RCC 7860 (cell line): ENCODE results near the gene CACNB3.
A peak's percentile ranks its signal among the peaks of the same experiment; 100 is the strongest.

Source experiments
- DNase-seq: peaks from one replicate; pipeline ENCODE4 v3.0.0-alpha.2; 2015; ENCODE audit warnings: low spot score
- FAIRE-seq: peaks from 2 replicates; lab custom pipeline; 2012; peaks lifted over from hg19 to GRCh38; lab: Jason Lieb, UNC

Gene CACNB3

DNA sequence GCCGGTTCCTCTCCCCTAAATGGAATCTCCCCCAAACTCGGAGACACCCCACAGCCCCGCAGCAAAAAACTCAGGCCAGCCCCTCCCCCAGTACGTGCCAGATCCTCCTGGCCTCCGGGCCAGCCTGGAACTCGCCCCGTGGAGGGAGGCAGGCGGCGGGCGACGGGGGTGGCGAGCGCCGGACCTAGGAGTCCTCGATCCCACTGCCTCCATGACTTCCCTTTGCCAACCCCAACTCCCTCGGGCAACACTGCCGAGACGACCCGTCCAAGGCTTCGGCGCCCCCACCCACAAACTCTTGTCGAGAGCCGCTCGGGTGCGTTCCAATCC lies 29.8 kb upstream of the CACNB3 start:
- DNase-seq = no peak
- FAIRE-seq = no peak

GRCh38 chr12:48788854-48789775 lies 29.2 kb upstream of the CACNB3 start, which contains the start of gene ADCY6:
Gene ADCY6 (minus strand): TSS chr12:48789089. CDS start chr12:48783434, 5,655 bp downstream.
- DNase-seq = peak; percentile 31
- no peak for FAIRE-seq

- no peak for DNase-seq
- FAIRE-seq = no peak
These were observed 28.4 kb upstream of the CACNB3 start for GRCh38 chr12:48789858-48790326.

- no peak for DNase-seq
- no peak for FAIRE-seq
These were observed 24.6 kb upstream of the CACNB3 start for GRCh38 chr12:48793696-48794095.

DNA sequence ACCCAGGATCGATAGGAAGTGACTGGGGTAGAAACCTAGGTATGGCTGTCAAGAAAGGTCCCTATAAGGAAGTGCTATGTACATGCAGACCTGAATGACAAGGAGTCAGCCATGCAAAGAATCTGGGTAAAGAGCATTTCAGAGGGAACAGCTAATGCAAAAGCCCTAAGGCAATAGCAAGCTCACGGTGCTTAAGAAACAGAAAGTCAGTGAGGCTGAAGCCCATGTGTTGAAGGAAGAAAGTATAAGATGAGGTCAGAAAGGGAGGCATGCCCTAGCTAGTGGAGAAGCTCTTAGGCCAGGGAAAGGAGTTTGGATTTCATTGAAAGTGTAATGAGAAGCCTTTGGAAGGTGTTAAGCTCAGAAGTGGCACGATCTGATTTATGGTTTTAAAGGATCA lies 23.4 kb upstream of the CACNB3 start:
- DNase-seq = peak; percentile 5
- no peak for FAIRE-seq

GRCh38 chr12:48795550-48796455 lies 22.5 kb upstream of the CACNB3 start:
- peak; percentile 60 for FAIRE-seq

GRCh38 chr12:48796976-48797375 lies 21.3 kb upstream of the CACNB3 start:
- no peak for FAIRE-seq

More at GRCh38 chr12:48795550-48796455, 22.5 kb upstream of the CACNB3 start:
- DNase-seq = peak; percentile 56

DNA sequence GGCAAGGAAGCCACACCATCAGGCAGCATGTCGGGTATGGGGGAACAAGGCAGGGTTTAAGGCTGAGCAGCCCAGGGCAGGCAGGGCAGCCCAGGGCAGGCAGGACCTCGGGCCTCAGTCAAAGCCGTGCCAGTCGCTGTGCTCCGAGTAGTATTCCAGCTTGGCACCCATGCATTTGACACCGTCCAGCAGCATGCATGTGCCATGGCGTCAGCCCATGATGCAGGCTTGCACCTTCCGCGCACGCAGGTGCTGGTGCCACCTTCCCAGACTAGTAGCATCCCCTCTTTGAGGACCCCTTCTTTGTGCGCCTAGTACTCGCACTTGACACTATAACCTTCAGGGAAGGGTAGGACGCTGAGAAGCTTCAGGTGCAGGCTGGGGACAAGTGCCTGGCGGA lies 17.8 kb upstream of the CACNB3 start:
- DNase-seq (no peak), FAIRE-seq (no peak)

More at GRCh38 chr12:48796976-48797375, 21.3 kb upstream of the CACNB3 start:
- no peak for DNase-seq

- no peak for DNase-seq
- no peak for FAIRE-seq
These were observed 17.3 kb upstream of the CACNB3 start for GRCh38 chr12:48800971-48801370.

- DNase-seq (no peak), FAIRE-seq (no peak)
These were observed 14.6 kb upstream of the CACNB3 start for GRCh38 chr12:48803675-48804074.

DNA sequence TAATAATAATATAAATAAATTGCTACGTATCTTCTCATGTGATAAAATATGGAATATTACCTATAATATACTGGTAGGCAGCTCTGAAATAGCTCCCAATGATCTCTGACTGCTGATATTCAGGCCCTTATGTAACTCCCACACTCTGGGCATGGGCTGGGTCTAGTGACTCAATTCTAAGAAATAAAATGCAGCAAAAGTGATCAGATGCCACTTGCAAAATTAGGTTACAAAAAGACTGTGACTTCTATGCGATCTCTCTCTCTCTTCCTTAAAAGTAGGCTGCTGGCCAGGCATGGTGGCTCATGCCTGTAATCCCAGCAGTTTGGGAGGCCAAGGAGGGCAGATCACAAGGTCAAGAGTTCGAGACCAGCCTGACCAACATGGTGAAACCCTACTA lies 10.3 kb upstream of the CACNB3 start:
- DNase-seq = no peak
- FAIRE-seq = no peak

GRCh38 chr12:48810903-48811431 lies 7.3 kb upstream of the CACNB3 start:
- no peak for DNase-seq
- FAIRE-seq = no peak

- DNase-seq = no peak
- no peak for FAIRE-seq
These were observed 6.7 kb upstream of the CACNB3 start for GRCh38 chr12:48811437-48812090.

DNA sequence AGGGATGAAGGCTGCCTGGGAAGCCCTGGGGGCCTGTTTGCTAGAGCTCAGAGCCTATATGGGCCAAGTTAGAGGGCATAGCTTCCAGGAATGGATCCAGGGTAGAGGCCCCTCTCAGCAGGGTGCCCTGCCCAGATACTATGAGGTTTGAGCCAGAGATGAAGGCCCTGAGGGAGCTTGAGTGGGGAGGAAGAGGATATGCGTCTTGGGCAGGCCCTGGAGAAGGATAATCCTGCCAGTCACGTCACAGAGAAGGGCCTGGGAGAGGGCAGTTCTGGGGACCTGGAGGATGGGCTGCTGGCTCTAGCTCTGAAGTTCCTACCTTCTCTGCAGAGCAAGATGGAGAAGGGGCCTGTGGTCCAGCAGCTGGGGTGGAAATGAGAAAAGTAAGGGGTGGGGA lies 5.9 kb upstream of the CACNB3 start:
- no peak for FAIRE-seq
- no peak for DNase-seq

GRCh38 chr12:48813465-48814261 lies 4.6 kb upstream of the CACNB3 start:
- no peak for DNase-seq
- FAIRE-seq = no peak

GRCh38 chr12:48814262-48815125 lies 3.8 kb upstream of the CACNB3 start:
- FAIRE-seq = no peak

GRCh38 chr12:48815126-48816110 lies 2.9 kb upstream of the CACNB3 start:
- DNase-seq (peak; percentile 62), FAIRE-seq (no peak)

More at GRCh38 chr12:48814262-48815125, 3.8 kb upstream of the CACNB3 start:
- DNase-seq = peak; percentile 27
